Breast epithelium (tissue), 3 donors: ENCODE data around the gene CRY2.

ENCODE experiments used
- POLR2A ChIP-seq: fragments of 450-650 bp; IDR thresholded peaks from one replicate; pipeline ENCODE4 v1.6.1; 2016; ENCODE audit warnings: antibody characterized with exemption, mild to moderate bottlenecking, moderate library complexity
- POLR2AphosphoS5 ChIP-seq, 3 donors: sonication (generic); formaldehyde crosslinking; IDR thresholded peaks; one replicate each; pipeline ENCODE4 v1.6.1; 2017; ENCODE audit warnings: antibody characterized with exemption in 3 of 3
- TF ChIP-seq, protein P1 (sequence below), 3 donors: fragments of 450-650 bp; IDR thresholded peaks; one replicate each; pipeline ENCODE4 v1.5.1; 2016 to 2017; ENCODE audit warnings: antibody characterized with exemption in 3 of 3, mild to moderate bottlenecking in 3 of 3, moderate library complexity in 3 of 3

DNA sequence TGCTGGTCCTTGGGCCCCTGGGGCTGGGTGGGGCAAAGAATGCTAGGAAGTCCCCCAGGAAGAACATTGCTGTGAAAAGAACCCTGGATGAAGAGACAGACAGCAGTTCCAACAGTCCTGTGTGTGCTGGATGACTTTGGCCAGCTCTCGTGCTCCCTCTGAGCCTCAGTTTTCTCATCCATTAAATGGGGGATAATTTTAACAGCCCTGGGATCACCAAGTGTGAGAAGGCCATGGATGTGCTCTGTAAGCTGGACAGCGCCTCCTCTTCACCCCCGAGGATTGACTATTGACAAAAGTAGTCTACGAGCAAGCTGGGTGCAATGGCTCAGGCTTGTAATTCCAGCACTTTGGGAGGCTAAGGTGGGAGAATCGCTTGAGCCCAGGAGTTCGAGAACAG, 77.7 kb downstream of the CRY2 start:
- TF ChIP-seq POLR2AphosphoS5 (IDR thresholded peaks at IDR 0.05) (no peak), POLR2A (no peak)
- TF ChIP-seq, protein P1, sequence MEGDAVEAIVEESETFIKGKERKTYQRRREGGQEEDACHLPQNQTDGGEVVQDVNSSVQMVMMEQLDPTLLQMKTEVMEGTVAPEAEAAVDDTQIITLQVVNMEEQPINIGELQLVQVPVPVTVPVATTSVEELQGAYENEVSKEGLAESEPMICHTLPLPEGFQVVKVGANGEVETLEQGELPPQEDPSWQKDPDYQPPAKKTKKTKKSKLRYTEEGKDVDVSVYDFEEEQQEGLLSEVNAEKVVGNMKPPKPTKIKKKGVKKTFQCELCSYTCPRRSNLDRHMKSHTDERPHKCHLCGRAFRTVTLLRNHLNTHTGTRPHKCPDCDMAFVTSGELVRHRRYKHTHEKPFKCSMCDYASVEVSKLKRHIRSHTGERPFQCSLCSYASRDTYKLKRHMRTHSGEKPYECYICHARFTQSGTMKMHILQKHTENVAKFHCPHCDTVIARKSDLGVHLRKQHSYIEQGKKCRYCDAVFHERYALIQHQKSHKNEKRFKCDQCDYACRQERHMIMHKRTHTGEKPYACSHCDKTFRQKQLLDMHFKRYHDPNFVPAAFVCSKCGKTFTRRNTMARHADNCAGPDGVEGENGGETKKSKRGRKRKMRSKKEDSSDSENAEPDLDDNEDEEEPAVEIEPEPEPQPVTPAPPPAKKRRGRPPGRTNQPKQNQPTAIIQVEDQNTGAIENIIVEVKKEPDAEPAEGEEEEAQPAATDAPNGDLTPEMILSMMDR (IDR thresholded peaks at IDR 0.05), result no peak
